H1 (cell line): Measurements from ENCODE around the gene ADAMTSL2. TPM values are rescaled to one million over a fixed set of nuclear protein-coding genes. Genes with fewer than 3 reads are reported as not detected.
A peak's percentile ranks its signal among the peaks of the same experiment; 100 is the strongest.

Source experiments
- CTCF ChIA-PET: fragments of 300-600 bp; sonication (Branson Sonifier 250); formaldehyde crosslinking; loops from one replicate; lab custom pipeline; 2021; ENCODE audit not compliant: partially characterized antibody; lab: Charles Lee
- POLR2A ChIA-PET: fragments of 300-600 bp; sonication (Branson Sonifier 250); formaldehyde crosslinking; loops from one replicate; lab custom pipeline; 2021; ENCODE audit warnings: inconsistent platforms; ENCODE audit not compliant: partially characterized antibody; lab: Charles Lee
- DNase-seq, 2 experiments: peaks; one replicate each; pipeline versions ENCODE4 v3.0.0 to v3.0.0-alpha.2; 2010 to 2022; ENCODE audit warnings: low spot score in 2 of 2, low read depth in 1 of 2, mixed read lengths in 1 of 2
- FAIRE-seq: peaks from 2 replicates; lab custom pipeline; 2011; peaks lifted over from hg19 to GRCh38; lab: Jason Lieb, UNC
- H2AFZ ChIP-seq: 2 replicates; pipeline ENCODE4 v1.8.1; 2012; ENCODE audit warnings: low read length, inconsistent platforms
- H2AK5ac ChIP-seq: 2 replicates; pipeline ENCODE4 v1.6.1; 2013; ENCODE audit warnings: low read depth, low read length
- H2BK120ac ChIP-seq: replicated peaks from 2 replicates; pipeline ENCODE3; 2013; ENCODE audit warnings: low read depth, low read length, inconsistent platforms
- H2BK12ac ChIP-seq: 2 replicates; pipeline ENCODE4 v1.6.1; 2013; ENCODE audit warnings: low read depth, low read length
- H2BK15ac ChIP-seq: 2 replicates; pipeline ENCODE4 v1.6.1; 2013; ENCODE audit warnings: low read length
- H2BK20ac ChIP-seq: 2 replicates; pipeline ENCODE4 v1.6.1; 2013; ENCODE audit warnings: low read length
- H2BK5ac ChIP-seq: 2 replicates; pipeline ENCODE4 v1.6.1; 2013; ENCODE audit warnings: low read depth, low read length
- H3K14ac ChIP-seq: 2 replicates; pipeline ENCODE4 v1.6.1; 2013; ENCODE audit warnings: inconsistent platforms; ENCODE audit not compliant: insufficient read length
- H3K18ac ChIP-seq: 2 replicates; pipeline ENCODE4 v1.6.1; 2013; ENCODE audit warnings: low read length; ENCODE audit errors: extremely low read depth
- H3K23ac ChIP-seq: 2 replicates; pipeline ENCODE4 v1.6.1; 2013; ENCODE audit warnings: inconsistent platforms; ENCODE audit not compliant: insufficient read length
- H3K23me2 ChIP-seq: 2 replicates; pipeline ENCODE4 v1.6.1; 2013; ENCODE audit warnings: low read depth, low read length
- H3K27ac ChIP-seq: 2 replicates; pipeline ENCODE4 v1.6.1; 2011; ENCODE audit warnings: low read depth, low read length, inconsistent platforms
- H3K27me3 ChIP-seq, 4 experiments: replicated peaks in 1 of 4; 1 replicate in 1 of 4; 2 replicates in 3 of 4; pipeline versions ENCODE4 v1.6.1 to v1.8.1; 2011 to 2013; ENCODE audit warnings: low read length in 3 of 4, mild to moderate bottlenecking in 3 of 4, inconsistent platforms in 2 of 4, mixed read lengths in 2 of 4, moderate library complexity in 1 of 4; ENCODE audit not compliant: control insufficient read depth in 3 of 4, insufficient read depth in 3 of 4; ENCODE audit errors: extremely low read depth in 1 of 4
- H3K36me3 ChIP-seq, 4 experiments: 2 replicates each; pipeline versions ENCODE4 v1.6.1 to v1.8.1; 2011 to 2013; ENCODE audit warnings: mild to moderate bottlenecking in 4 of 4, low read length in 3 of 4, moderate library complexity in 2 of 4, control low read depth in 1 of 4, inconsistent platforms in 1 of 4; ENCODE audit not compliant: insufficient read depth in 4 of 4, control insufficient read depth in 2 of 4
- H3K4ac ChIP-seq: replicated peaks from 2 replicates; pipeline ENCODE3; 2013; ENCODE audit warnings: low read length, low read depth, mixed read lengths, inconsistent platforms; ENCODE audit not compliant: insufficient read length
- H3K4me1 ChIP-seq, 4 experiments: replicated peaks in 1 of 4; 1 replicate in 1 of 4; 2 replicates in 3 of 4; pipeline versions ENCODE4 v1.6.1 to v1.8.1; 2011 to 2013; ENCODE audit warnings: low read length in 3 of 4, inconsistent platforms in 2 of 4, mixed read lengths in 1 of 4; ENCODE audit not compliant: insufficient read depth in 4 of 4, control insufficient read depth in 3 of 4
- H3K4me2 ChIP-seq, 2 experiments: 2 replicates each; pipeline versions ENCODE4 v1.6.1 to v1.8.1; 2011 to 2013; ENCODE audit warnings: low read depth in 2 of 2, low read length in 2 of 2, control low read depth in 1 of 2, inconsistent platforms in 1 of 2, mild to moderate bottlenecking in 1 of 2; ENCODE audit not compliant: insufficient read depth in 1 of 2
- H3K4me3 ChIP-seq, 4 experiments: fragments of 200-600, 300-600 bp in 1 of 4; sonication (generic), shearing (Covaris generic), sonication (Bioruptor Twin) in 1 of 4; 2 replicates each; pipeline versions ENCODE4 v1.5.1 to v1.8.1; 2011 to 2016; ENCODE audit warnings: low read length in 4 of 4, low read depth in 3 of 4, control low read depth in 2 of 4, inconsistent platforms in 2 of 4, mild to moderate bottlenecking in 2 of 4, mixed read lengths in 1 of 4, moderate library complexity in 1 of 4; ENCODE audit not compliant: insufficient read depth in 2 of 4; ENCODE audit errors: extremely low read depth in 1 of 4
- H3K56ac ChIP-seq: replicated peaks from 2 replicates; pipeline ENCODE3; 2013; ENCODE audit warnings: low read depth, mild to moderate bottlenecking, mixed read lengths, low read length, inconsistent platforms; ENCODE audit not compliant: insufficient read length
- H3K79me1 ChIP-seq: 2 replicates; pipeline ENCODE4 v1.6.1; 2013; ENCODE audit warnings: low read depth, low read length, control low read depth
- H3K79me2 ChIP-seq, 2 experiments: 2 replicates each; pipeline versions ENCODE4 v1.6.1 to v1.8.1; 2012 to 2013; ENCODE audit warnings: low read length in 2 of 2, mild to moderate bottlenecking in 2 of 2, inconsistent platforms in 1 of 2; ENCODE audit not compliant: insufficient read depth in 2 of 2, control insufficient read depth in 1 of 2
- H3K9ac ChIP-seq, 4 experiments: replicated peaks in 1 of 4; 1 replicate in 1 of 4; 2 replicates in 3 of 4; pipeline versions ENCODE4 v1.6.1 to v1.8.1; 2011 to 2013; ENCODE audit warnings: low read depth in 3 of 4, low read length in 3 of 4, control low read depth in 2 of 4, mild to moderate bottlenecking in 2 of 4, moderate library complexity in 2 of 4, inconsistent platforms in 1 of 4; ENCODE audit errors: extremely low read depth in 1 of 4
- H3K9me3 ChIP-seq, 2 experiments: 2 replicates each; pipeline versions ENCODE4 v1.6.1 to v1.8.1; 2012 to 2013; ENCODE audit warnings: mild to moderate bottlenecking in 2 of 2, moderate library complexity in 2 of 2, control low read depth in 1 of 2, inconsistent platforms in 1 of 2, low read depth in 1 of 2, low read length in 1 of 2, mixed read lengths in 1 of 2; ENCODE audit not compliant: insufficient read depth in 2 of 2
- H4K20me1 ChIP-seq, 2 experiments: replicated peaks in 1 of 2; 2 replicates each; pipeline versions ENCODE3 to v1.8.1; 2011 to 2013; ENCODE audit warnings: inconsistent platforms in 2 of 2, low read length in 2 of 2, mild to moderate bottlenecking in 1 of 2; ENCODE audit not compliant: insufficient read depth in 2 of 2, control insufficient read depth in 1 of 2
- H4K5ac ChIP-seq: 2 replicates; pipeline ENCODE4 v1.6.1; 2013; ENCODE audit warnings: low read length, low read depth, mixed read lengths, inconsistent platforms; ENCODE audit not compliant: insufficient read length
- H4K8ac ChIP-seq: 2 replicates; pipeline ENCODE4 v1.8.0; 2013; ENCODE audit warnings: mild to moderate bottlenecking, moderate library complexity, low read length, inconsistent platforms; ENCODE audit not compliant: insufficient read depth; ENCODE audit errors: extremely low read depth
- H4K91ac ChIP-seq: replicated peaks from 2 replicates; pipeline ENCODE3; 2013; ENCODE audit warnings: low read length, mixed read lengths, inconsistent platforms; ENCODE audit not compliant: insufficient read length
- ATF2 ChIP-seq: IDR thresholded peaks from 2 replicates; pipeline ENCODE4 v1.6.1; 2012; ENCODE audit warnings: low read length, inconsistent platforms
- BCL11A ChIP-seq, 2 experiments: IDR thresholded peaks; one replicate each; pipeline ENCODE4 v1.6.1; 2011; ENCODE audit warnings: low read depth in 2 of 2, low read length in 2 of 2, mild to moderate bottlenecking in 2 of 2
- CEBPB ChIP-seq: IDR thresholded peaks from 2 replicates; pipeline ENCODE4 v1.6.1; 2012; ENCODE audit warnings: low read depth, low read length
- EGR1 ChIP-seq: IDR thresholded peaks from 2 replicates; pipeline ENCODE4 v1.6.1; 2011; ENCODE audit warnings: low read depth, low read length, borderline replicate concordance
- EZH2 ChIP-seq: fragments of 200-600 bp; sonication (generic); IDR thresholded peaks from 2 replicates; pipeline ENCODE4 v1.7.1; 2012; ENCODE audit warnings: low read depth, mild to moderate bottlenecking, moderate library complexity, low read length, inconsistent platforms; ENCODE audit not compliant: severe bottlenecking
- HDAC2 ChIP-seq, 2 experiments: fragments of 300-600 bp in 1 of 2; sonication (generic) in 1 of 2; IDR thresholded peaks; 2 replicates each; pipeline ENCODE4 v1.6.1; 2011 to 2012; ENCODE audit warnings: low read depth in 2 of 2, low read length in 2 of 2, mild to moderate bottlenecking in 2 of 2, moderate library complexity in 2 of 2, borderline replicate concordance in 1 of 2, inconsistent platforms in 1 of 2
- SP1 ChIP-seq: IDR thresholded peaks from 2 replicates; pipeline ENCODE4 v1.6.1; 2011; ENCODE audit warnings: low read depth, low read length
- SRF ChIP-seq: IDR thresholded peaks from 2 replicates; pipeline ENCODE4 v1.6.1; 2011; ENCODE audit warnings: mild to moderate bottlenecking, low read depth, low read length, moderate library complexity
- SUZ12 ChIP-seq: fragments of 200-600 bp; sonication (generic); IDR thresholded peaks from 2 replicates; pipeline ENCODE4 v1.6.1; 2012; ENCODE audit warnings: mild to moderate bottlenecking, inconsistent platforms, low read length, moderate library complexity, mixed read lengths
- WGBS, 2 experiments: shearing (Covaris generic) in 1 of 2; methylation state at CpG; one replicate each; pipeline versions ENCODE4 v1.1.6 to v1.1.7; 2013 to 2015; ENCODE audit warnings: low lambda C conversion rate in 2 of 2, mixed read lengths in 2 of 2, inconsistent platforms in 1 of 2, low coverage in 1 of 2, missing lambda C conversion rate in 1 of 2; ENCODE audit not compliant: insufficient replicate concordance in 2 of 2, insufficient coverage in 1 of 2, insufficient read length in 1 of 2; ENCODE audit errors: extremely low coverage in 1 of 2, missing lambda C conversion rate in 1 of 2; 5-methylcytosine and 5-hydroxymethylcytosine counted together
- polyA plus RNA-seq, 7 experiments: library from polyadenylated mRNA; depleted of rRNA in 3 of 7; stranded (reverse) in 5 of 7; unstranded in 2 of 7; fragments of >200 nt in 5 of 7; fragments of 200-250 nt in 2 of 7; gene quantifications; 1 replicate in 5 of 7; 2 replicates in 1 of 7; 4 replicates in 1 of 7; pipeline versions ENCODE4 v1.2.1 to v1.2.3, GENCODE V29; 2011 to 2013; ENCODE audit warnings: missing spikeins in 2 of 7, mixed read lengths in 2 of 7
- total RNA-seq: library from RNA; stranded (reverse); fragmentation: NEBNext Ultra II Directional; extraction: Animal tissue kit (Norgen Biotek cat#: 25700); gene quantifications from 2 replicates; pipeline ENCODE4 v1.2.1, GENCODE V29; 2021

Gene ADAMTSL2
- total and polyA plus RNA-seq, 2 of the 8 experiments (the other 6 are each of a cell fraction or from before 2014, with no cell fraction given): 0.74 to 0.76 TPM

- FAIRE-seq (no peak), DNase-seq (no peak)
- POLR2A ChIA-PET: interaction anchor here (0.8 to 1.7 kb wide), 3 partner anchors 16 to 135 kb away, joined by 3 to 8 read pairs (median 4); partner anchors contain the start of genes SURF1 and SURF2
- Histone ChIP-seq H2BK20ac (no peak overlapping the region), H3K4me1 (no peaks in the 10 kb centered on the region; a peak in 1 of 7 replicates), H2AFZ (no peak overlapping the region), H3K79me1 (peaks cover under 1% of the 10 kb centered on the region; the same call in 1 of the 2 replicates), H4K91ac (no peak overlapping the region), H3K56ac (no peak overlapping the region), H3K9ac (no peak overlapping the region), H3K14ac (no peak overlapping the region), H2BK120ac (no peak overlapping the region), H3K23me2 (peaks cover 7% of the 10 kb centered on the region), H3K18ac (no peak overlapping the region), H2BK12ac (no peak overlapping the region), H2BK5ac (no peak overlapping the region), H2AK5ac (no peak overlapping the region), H3K36me3 (peaks cover 0 to 3% (median 0%) of the 10 kb centered on the region in 4 experiments; a peak in 1 of 8 replicates), H3K4me2 (no peak overlapping the region), H4K5ac (no peak overlapping the region), H3K4ac (no peak overlapping the region), H3K4me3 (no peak overlapping the region), H3K79me2 (no peaks in the 10 kb centered on the region), H4K20me1 (peaks cover 2 to 7% of the 10 kb centered on the region in 2 experiments), H3K9me3 (peaks cover 0 to 2% of the 10 kb centered on the region in 2 experiments; a peak in 1 of 4 replicates), H2BK15ac (no peak overlapping the region), H3K27me3 (no peaks in the 10 kb centered on the region), H3K23ac (no peak overlapping the region), H3K27ac (no peak overlapping the region), H4K8ac (peak overlapping the region; percentile 42; the same call in 1 of the 2 replicates)
- CTCF ChIA-PET: interaction anchor here (0.7 to 2.7 kb wide), 9 partner anchors 9 to 466 kb away, joined by 3 to 7 read pairs (median 3); no protein-coding TSS in a partner anchor
- 96% methylated on average over 9 of the region's 12 CpGs; no CpG with 5 or more reads in 1 of the 2 experiments for WGBS, 2 experiments
- TF ChIP-seq SP1 (no peak), CEBPB (no peak), BCL11A (IDR thresholded peaks at IDR 0.05; ENCODE audit: low read depth in 2 of 2, low read length in 2 of 2) (no peak), SRF (no peak), SUZ12 (no peak), HDAC2 (IDR thresholded peaks at IDR 0.05; ENCODE audit: borderline replicate concordance in 1 of 2, low read depth in 2 of 2, low read length in 2 of 2) (no peak), EZH2 (no peak), EGR1 (no peak), ATF2 (no peak)
These were observed 43.4 kb upstream of the ADAMTSL2 start for GRCh38 chr9:133490865-133491655.
